Retina (tissue), 1 donor: ENCODE measurements around the gene MYL3.

Source experiments
- DNase-seq: peaks from one replicate; pipeline ENCODE4 v3.0.0-alpha.2; 2016

The MYL3 gene

GRCh38 chr3:46899151-46900006, 36.1 kb upstream of the MYL3 start:
- no peak for DNase-seq

GRCh38 chr3:46898321-46899150, 35.3 kb upstream of the MYL3 start:
- DNase-seq, result peak; percentile 60

GRCh38 chr3:46897829-46898320, 34.6 kb upstream of the MYL3 start:
- DNase-seq, result no peak

- no peak for DNase-seq
Measured at GRCh38 chr3:46897031-46897430, 33.8 kb upstream of the MYL3 start.

- DNase-seq, result no peak
Measured at GRCh38 chr3:46896386-46896785, 33.1 kb upstream of the MYL3 start.

- no peak for DNase-seq
Measured at GRCh38 chr3:46895761-46896160, 32.5 kb upstream of the MYL3 start.

GRCh38 chr3:46895204-46895660, 32.0 kb upstream of the MYL3 start:
- DNase-seq, result peak; percentile 67

GRCh38 chr3:46894256-46894655, 31.0 kb upstream of the MYL3 start:
- no peak for DNase-seq

GRCh38 chr3:46893763-46894162, 30.5 kb upstream of the MYL3 start:
- DNase-seq, result no peak

GRCh38 chr3:46893146-46893748, 30.0 kb upstream of the MYL3 start:
- DNase-seq, result no peak

- peak; percentile 91 for DNase-seq
Measured at GRCh38 chr3:46892285-46893145, 29.3 kb upstream of the MYL3 start.

GRCh38 chr3:46891132-46891531, 27.9 kb upstream of the MYL3 start:
- no peak for DNase-seq

GRCh38 chr3:46890132-46890531, 26.9 kb upstream of the MYL3 start:
- no peak for DNase-seq

GRCh38 chr3:46889381-46890110, 26.3 kb upstream of the MYL3 start:
- DNase-seq, result no peak

- no peak for DNase-seq
Measured at GRCh38 chr3:46888705-46889104, 25.5 kb upstream of the MYL3 start.

GRCh38 chr3:46887980-46888494, 24.8 kb upstream of the MYL3 start:
- no peak for DNase-seq

GRCh38 chr3:46885612-46886011, 22.4 kb upstream of the MYL3 start:
- DNase-seq, result no peak

- DNase-seq, result no peak
Measured at GRCh38 chr3:46884929-46885328, 21.7 kb upstream of the MYL3 start.

GRCh38 chr3:46884427-46884826, 21.2 kb upstream of the MYL3 start:
- no peak for DNase-seq

- no peak for DNase-seq
Measured at GRCh38 chr3:46883830-46884185, 20.6 kb upstream of the MYL3 start.

- peak; percentile 38 for DNase-seq
Measured at GRCh38 chr3:46883054-46883829, 20.0 kb upstream of the MYL3 start.
